Panc1 (cell line): ENCODE results near the gene USP15. TPM values are rescaled to one million over a fixed set of nuclear protein-coding genes. Genes with fewer than 3 reads are reported as not detected.

Experiments used
- ATAC-seq: fragments of 200-7000 bp; cut with Tn5 transposase; 2 replicates; pipeline ENCODE4 v1.9.1; 2020; ENCODE audit warnings: mild to moderate bottlenecking, moderate library complexity
- Bru-seq: library from RNA; stranded (reverse); fragments of 400-500 nt; gene quantifications from one replicate; lab custom pipeline; 2021; lab: Mats Ljungman, UMichigan
- BruChase-seq, 2 experiments: library from RNA; stranded (reverse); fragments of 400-500 nt; gene quantifications; one replicate each; lab custom pipeline; 2021; lab: Mats Ljungman, UMichigan
- BruUV-seq: library from RNA; stranded (reverse); fragments of 400-500 nt; replicated peaks from 2 replicates; lab custom pipeline; 2021; lab: Mats Ljungman, UMichigan
- CTCF ChIA-PET: fragments of 300-600 bp; sonication (Branson Sonifier 250); formaldehyde crosslinking; loops from one replicate; lab custom pipeline; 2022; ENCODE audit warnings: antibody characterized with exemption; lab: Charles Lee
- POLR2A ChIA-PET: fragments of 300-600 bp; sonication (Branson Sonifier 250); formaldehyde crosslinking; loops from one replicate; lab custom pipeline; 2022; ENCODE audit warnings: antibody characterized with exemption; lab: Charles Lee
- DNase-seq: peaks from one replicate; pipeline ENCODE4 v3.0.0-alpha.2; 2010; ENCODE audit warnings: low read depth, low spot score
- H3K27ac ChIP-seq: 2 replicates; pipeline ENCODE4 v1.5.1; 2011; ENCODE audit warnings: mild to moderate bottlenecking, low read length, inconsistent platforms
- H3K27me3 ChIP-seq: fragments of 200-500 bp; sonication (Bioruptor generic); 2 replicates; pipeline ENCODE4 v1.6.0; 2014; ENCODE audit warnings: low read length, inconsistent platforms; ENCODE audit not compliant: control insufficient read depth, insufficient read depth
- H3K36me3 ChIP-seq: fragments of 200-500 bp; sonication (Bioruptor generic); 2 replicates; pipeline ENCODE4 v1.5.1; 2014; ENCODE audit warnings: inconsistent platforms, mild to moderate bottlenecking, low read length, moderate library complexity; ENCODE audit not compliant: control insufficient read depth, insufficient read depth
- H3K4me1 ChIP-seq: 2 replicates; pipeline ENCODE4 v1.5.1; 2011; ENCODE audit warnings: inconsistent platforms, mild to moderate bottlenecking, low read length, moderate library complexity; ENCODE audit not compliant: control insufficient read depth, insufficient read depth
- H3K4me3 ChIP-seq, 2 experiments: 2 replicates each; pipeline ENCODE4 v1.5.1; 2011 to 2012; ENCODE audit warnings: low read depth in 2 of 2, low read length in 2 of 2, mild to moderate bottlenecking in 2 of 2, inconsistent platforms in 1 of 2, moderate library complexity in 1 of 2
- H3K9me3 ChIP-seq: fragments of 200-500 bp; sonication (Bioruptor generic); 2 replicates; pipeline ENCODE4 v1.5.1; 2014; ENCODE audit warnings: low read depth, mild to moderate bottlenecking, inconsistent platforms, low read length, moderate library complexity; ENCODE audit not compliant: control insufficient read depth, insufficient read depth
- POLR2AphosphoS5 ChIP-seq: IDR thresholded peaks from 2 replicates; pipeline ENCODE4 v1.6.1; 2012; ENCODE audit warnings: mild to moderate bottlenecking, low read depth, low read length, moderate library complexity
- REST ChIP-seq, 2 experiments: IDR thresholded peaks; 2 replicates each; pipeline ENCODE4 v1.6.1; 2011 to 2012; ENCODE audit warnings: low read depth in 2 of 2, control low read depth in 1 of 2, low read length in 1 of 2, mild to moderate bottlenecking in 1 of 2, moderate library complexity in 1 of 2; ENCODE audit not compliant: insufficient read depth in 1 of 2
- SIN3A ChIP-seq: IDR thresholded peaks from 2 replicates; pipeline ENCODE4 v1.6.1; 2012; ENCODE audit warnings: low read depth, mild to moderate bottlenecking, low read length, moderate library complexity, borderline replicate concordance; ENCODE audit not compliant: insufficient read depth
- TCF7L2 ChIP-seq: IDR thresholded peaks from 2 replicates; pipeline ENCODE4 v1.6.1; 2011; ENCODE audit warnings: mild to moderate bottlenecking, low read depth, low read length, inconsistent platforms
- in situ Hi-C: cut with HindIII; loops from 2 replicates; pipeline ENCODE4 v1.10.0; 2016; ENCODE audit warnings: low sequenced_read_pairs, low pct_unique_long_range_greater_than_20kb
- intact Hi-C: fragments of 100-400 bp; cut with micrococcal nuclease; formaldehyde crosslinking; loops from one replicate; pipeline ENCODE4 v1.10.0; 2022; ENCODE audit not compliant: unreplicated experiment
- long read RNA-seq: library from polyadenylated mRNA; unstranded; transcript quantifications from one replicate; pipeline ENCODE4 v2.0.0, GENCODE V29; 2021; ENCODE audit not compliant: unreplicated experiment
- polyA plus RNA-seq: library from polyadenylated mRNA; unstranded; fragments of >200 nt; gene quantifications from one replicate; pipeline ENCODE4 v1.2.1, GENCODE V29; 2012; ENCODE audit warnings: missing spikeins; ENCODE audit not compliant: insufficient read length
- total RNA-seq: library from RNA; stranded (reverse); gene quantifications from one replicate; pipeline ENCODE4 v1.2.1, GENCODE V29; 2021; ENCODE audit not compliant: unreplicated experiment
- TF ChIP-seq, protein P1 (sequence below): fragments of 450-650 bp; IDR thresholded peaks from 2 replicates; pipeline ENCODE4 v1.5.1; 2017; ENCODE audit warnings: mild to moderate bottlenecking

USP15 gene
- total RNA-seq (35.4 TPM), Bru-seq, nascent RNA (percentile 89 among the genes with signal in this experiment), BruChase-seq, experiment 1, labeled RNA remaining after a 2-hour chase (percentile 71 among the genes with signal in this experiment), BruChase-seq, experiment 2, labeled RNA remaining after a 6-hour chase (percentile 68 among the genes with signal in this experiment)
- 19.2 TPM for polyA plus RNA-seq
- long read RNA-seq, full-length matches to known transcripts, result 43 of 61 reads
- long read RNA-seq, partial matches to known transcripts, result 8 of 61 reads
- long read RNA-seq, other reads (novel, unspliced or antisense), result 10 of 61 reads

DNA sequence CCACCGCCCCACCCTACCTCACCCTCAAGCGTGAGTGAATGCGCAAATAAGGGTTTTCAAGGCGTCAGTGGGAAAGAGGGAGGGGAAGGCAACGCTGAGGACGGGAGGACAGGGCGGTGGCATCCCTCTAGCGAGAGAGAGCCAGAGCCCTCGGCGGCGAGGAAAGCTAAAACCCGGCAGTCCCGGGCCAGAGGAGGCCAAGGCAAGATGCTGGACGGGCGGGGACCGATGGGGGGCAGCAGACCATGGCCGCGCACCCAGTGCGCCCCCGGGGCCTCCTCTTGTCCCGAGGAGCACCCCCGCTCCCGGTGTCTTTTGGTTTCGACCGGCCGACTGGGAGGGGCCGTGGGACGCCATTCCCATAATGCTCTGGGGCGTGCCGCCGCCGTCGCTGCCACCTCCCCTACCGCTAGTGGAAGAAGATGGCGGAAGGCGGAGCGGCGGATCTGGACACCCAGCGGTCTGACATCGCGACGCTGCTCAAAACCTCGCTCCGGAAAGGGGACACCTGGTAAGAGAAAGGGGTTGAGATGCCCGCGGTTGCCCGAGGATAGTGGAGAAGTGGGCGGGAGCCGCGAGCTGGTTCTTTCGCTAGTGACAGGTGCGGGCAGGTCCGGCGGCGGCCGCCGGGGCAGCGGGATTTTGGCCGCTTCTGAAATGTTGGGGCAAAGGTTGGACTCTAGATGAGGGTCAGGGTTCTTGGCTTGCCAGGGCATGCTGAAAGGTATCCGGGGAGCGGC lies at the start of gene USP15:
USP15 (plus strand) TSS at position 412 of the 740 bp plus-strand sequence; CDS start at position 423, 11 bp downstream.
- peak within 1 kb of the TSS; percentile 63 to 99 for H3K4me3 ChIP-seq
- H3K27me3 ChIP-seq, result no peaks in the 10 kb centered on the region
- in situ Hi-C loops, result no loop called here
- no peaks in the 10 kb centered on the region for H3K4me1 ChIP-seq
- ATAC-seq (peak; percentile 95), DNase-seq (peak; percentile 59)
- TF ChIP-seq REST (IDR thresholded peaks at IDR 0.05; ENCODE audit: insufficient read depth in 1 of 2, low read depth in 2 of 2, low read length in 1 of 2), result 0 out of 4 replicates have a peak, but pooled peaks of 1 of the 2 experiments have one; percentile 65
- TF ChIP-seq, protein P1, sequence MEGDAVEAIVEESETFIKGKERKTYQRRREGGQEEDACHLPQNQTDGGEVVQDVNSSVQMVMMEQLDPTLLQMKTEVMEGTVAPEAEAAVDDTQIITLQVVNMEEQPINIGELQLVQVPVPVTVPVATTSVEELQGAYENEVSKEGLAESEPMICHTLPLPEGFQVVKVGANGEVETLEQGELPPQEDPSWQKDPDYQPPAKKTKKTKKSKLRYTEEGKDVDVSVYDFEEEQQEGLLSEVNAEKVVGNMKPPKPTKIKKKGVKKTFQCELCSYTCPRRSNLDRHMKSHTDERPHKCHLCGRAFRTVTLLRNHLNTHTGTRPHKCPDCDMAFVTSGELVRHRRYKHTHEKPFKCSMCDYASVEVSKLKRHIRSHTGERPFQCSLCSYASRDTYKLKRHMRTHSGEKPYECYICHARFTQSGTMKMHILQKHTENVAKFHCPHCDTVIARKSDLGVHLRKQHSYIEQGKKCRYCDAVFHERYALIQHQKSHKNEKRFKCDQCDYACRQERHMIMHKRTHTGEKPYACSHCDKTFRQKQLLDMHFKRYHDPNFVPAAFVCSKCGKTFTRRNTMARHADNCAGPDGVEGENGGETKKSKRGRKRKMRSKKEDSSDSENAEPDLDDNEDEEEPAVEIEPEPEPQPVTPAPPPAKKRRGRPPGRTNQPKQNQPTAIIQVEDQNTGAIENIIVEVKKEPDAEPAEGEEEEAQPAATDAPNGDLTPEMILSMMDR, result peak; percentile 87
- peak; percentile 83 for TF ChIP-seq POLR2AphosphoS5
- no peak for TF ChIP-seq TCF7L2
- peak; percentile 52; the same call in 1 of the 2 replicates for TF ChIP-seq SIN3A
- ChIA-PET CTCF (interaction anchor here (0.7 kb wide), 2 partner anchors 25 to 185 kb away, joined by 3 read pairs; no protein-coding TSS in a partner anchor), POLR2A (no interaction called here)
- H3K9me3 ChIP-seq, result no peaks in the 10 kb centered on the region
- intact Hi-C loops, result no loop called here
- no TSS peak for BruUV-seq
- peaks cover 8% of the 10 kb centered on the region; the same call in 1 of the 2 replicates for H3K36me3 ChIP-seq
- peak within 1 kb of the TSS; percentile 94 for H3K27ac ChIP-seq

DNA sequence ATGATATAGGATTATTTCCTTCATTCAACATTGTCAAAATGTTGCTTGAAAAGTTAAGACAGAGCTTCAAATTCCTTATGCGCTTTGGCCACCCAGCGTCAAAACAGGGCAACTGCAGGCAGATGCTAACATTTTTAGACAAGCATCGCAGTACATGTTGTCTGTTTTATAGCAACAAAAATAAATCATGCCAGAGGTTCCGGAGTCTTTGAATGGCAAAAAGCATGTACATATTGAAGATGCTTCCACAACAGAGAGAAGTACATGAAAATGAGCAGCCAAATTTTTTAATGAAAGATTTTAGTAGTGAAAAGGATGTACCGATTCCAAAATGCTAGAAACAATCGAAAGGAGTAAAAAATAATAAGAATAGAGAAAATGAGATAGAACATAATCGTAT lies 49.8 kb upstream of the USP15 start:
- DNase-seq (peak; percentile 33), ATAC-seq (no peak; the same call in 1 of the 2 replicates)
- Histone ChIP-seq H3K27me3 (peaks cover 13% of the 10 kb centered on the region), H3K4me1 (0 out of 2 replicates have a peak, but pooled peaks cover 2% of the 10 kb centered on the region), H3K4me3 (no peak overlapping the region), H3K9me3 (no peaks in the 10 kb centered on the region), H3K27ac (no peak overlapping the region), H3K36me3 (no peaks in the 10 kb centered on the region)
- BruUV-seq, result no TSS peak
- in situ Hi-C loops, result no loop called here
- intact Hi-C loops, result no loop called here
- POLR2A ChIA-PET, result no interaction called here
- CTCF ChIA-PET, result interaction anchor here (0.6 to 0.8 kb wide), 6 partner anchors 10 to 1692 kb away, joined by 3 to 4 read pairs (median 4); no protein-coding TSS in a partner anchor
- TF ChIP-seq, protein P1, result peak; percentile 88
- no peak for TF ChIP-seq SIN3A
